Progenitor cell of endocrine pancreas (in vitro differentiated cells): Measurements from ENCODE around the gene GABRB2. TPM values are rescaled to one million over a fixed set of nuclear protein-coding genes. Genes with fewer than 3 reads are reported as not detected.

Experiments
- DNase-seq: peaks from one replicate; pipeline ENCODE4 v3.0.0; 2021; ENCODE audit warnings: low spot score; ENCODE audit not compliant: unreplicated experiment
- H3K27ac Mint-ChIP-seq: 2 replicates; pipeline ENCODE4 v1.8.0; 2021; ENCODE audit warnings: mild to moderate bottlenecking, moderate library complexity, mixed read lengths
- H3K27me3 Mint-ChIP-seq: 2 replicates; pipeline ENCODE4 v1.8.0; 2021; ENCODE audit warnings: mixed read lengths
- H3K36me3 Mint-ChIP-seq: 2 replicates; pipeline ENCODE4 v1.8.0; 2022; ENCODE audit warnings: mixed read lengths; ENCODE audit not compliant: insufficient read depth
- H3K4me1 Mint-ChIP-seq: 2 replicates; pipeline ENCODE4 v1.8.0; 2021; ENCODE audit warnings: low read depth, mixed read lengths
- H3K4me3 Mint-ChIP-seq: 2 replicates; pipeline ENCODE4 v1.8.0; 2021; ENCODE audit warnings: low read depth, mild to moderate bottlenecking, moderate library complexity, mixed read lengths
- H3K9me3 Mint-ChIP-seq: 2 replicates; pipeline ENCODE4 v1.8.0; 2021; ENCODE audit warnings: low read depth, mixed read lengths
- CTCF ChIP-seq: fragments of 200-600 bp; sonication (generic); IDR thresholded peaks from one replicate; pipeline ENCODE4 v1.5.0; 2021; ENCODE audit warnings: antibody characterized with exemption, mild to moderate bottlenecking; ENCODE audit not compliant: unreplicated experiment
- total RNA-seq: library from RNA; stranded (reverse); gene quantifications from 2 replicates; pipeline ENCODE4 v1.2.1, GENCODE V29; 2021

The GABRB2 gene
- total RNA-seq, 1 donor from 2014 or later: 3.5 TPM

GRCh38 chr5:161546095-161546469 is 443 bp downstream of the GABRB2 start:
- H3K27me3 Mint-ChIP-seq: peaks cover 40% of the 10 kb centered on the region
- H3K27ac Mint-ChIP-seq: peak overlapping the region; percentile 45
- peak overlapping the region; percentile 88 for H3K4me3 Mint-ChIP-seq
- DNase-seq: no peak
- H3K9me3 Mint-ChIP-seq: peaks cover 4% of the 10 kb centered on the region
- TF ChIP-seq CTCF: no peak
- peaks cover 8% of the 10 kb centered on the region for H3K4me1 Mint-ChIP-seq
- no peaks in the 10 kb centered on the region for H3K36me3 Mint-ChIP-seq

GRCh38 chr5:161545344-161546094 is 1.0 kb downstream of the GABRB2 start:
- H3K27ac Mint-ChIP-seq: no peak overlapping the region
- H3K4me3 Mint-ChIP-seq: peak overlapping the region; percentile 88
- no peak for TF ChIP-seq CTCF
- DNase-seq: no peak
- no peaks in the 10 kb centered on the region for H3K9me3 Mint-ChIP-seq
- H3K27me3 Mint-ChIP-seq: peaks cover 36% of the 10 kb centered on the region
- no peaks in the 10 kb centered on the region for H3K36me3 Mint-ChIP-seq
- peaks cover 8% of the 10 kb centered on the region for H3K4me1 Mint-ChIP-seq

- Mint-ChIP-seq H3K9me3 (no peaks in the 10 kb centered on the region), H3K4me1 (peaks cover 8% of the 10 kb centered on the region), H3K27ac (no peak overlapping the region), H3K4me3 (no peak overlapping the region), H3K27me3 (peaks cover 36% of the 10 kb centered on the region), H3K36me3 (peaks cover 2% of the 10 kb centered on the region)
- DNase-seq: peak; percentile 37
- TF ChIP-seq CTCF: peak; percentile 92
Measured at GRCh38 chr5:161544350-161544765, 2.2 kb downstream of the GABRB2 start.

GRCh38 chr5:161539016-161539415 is 7.5 kb downstream of the GABRB2 start:
- no peaks in the 10 kb centered on the region for H3K9me3 Mint-ChIP-seq
- no peaks in the 10 kb centered on the region for H3K27me3 Mint-ChIP-seq
- H3K4me3 Mint-ChIP-seq: no peak overlapping the region
- no peak for TF ChIP-seq CTCF
- peaks cover 2% of the 10 kb centered on the region for H3K36me3 Mint-ChIP-seq
- DNase-seq: no peak
- H3K4me1 Mint-ChIP-seq: no peaks in the 10 kb centered on the region
- no peak overlapping the region for H3K27ac Mint-ChIP-seq

- no peak overlapping the region for H3K27ac Mint-ChIP-seq
- TF ChIP-seq CTCF: peak; percentile 36
- H3K4me1 Mint-ChIP-seq: peaks cover 2% of the 10 kb centered on the region
- H3K9me3 Mint-ChIP-seq: no peaks in the 10 kb centered on the region
- DNase-seq: no peak
- no peak overlapping the region for H3K4me3 Mint-ChIP-seq
- H3K36me3 Mint-ChIP-seq: peaks cover 2% of the 10 kb centered on the region
- no peaks in the 10 kb centered on the region for H3K27me3 Mint-ChIP-seq
Measured at GRCh38 chr5:161535762-161536161, 10.8 kb downstream of the GABRB2 start.
